Embryonic facial prominence (tissue), 1 donor: ENCODE measurements around the gene DGKB.

Source experiments
- DNase-seq: peaks from one replicate; pipeline ENCODE4 v3.0.0-alpha.2; 2016; ENCODE audit errors: extremely low spot score

Gene DGKB

GRCh38 chr7:14821757-14822480 is 80.6 kb downstream of the DGKB start:
- DNase-seq, result no peak

GRCh38 chr7:14818871-14819270 is 83.7 kb downstream of the DGKB start:
- no peak for DNase-seq

GRCh38 chr7:14817829-14818614 is 84.5 kb downstream of the DGKB start:
- no peak for DNase-seq

- no peak for DNase-seq
Measured at GRCh38 chr7:14807507-14807906, 95.0 kb downstream of the DGKB start.

GRCh38 chr7:14806891-14807290 is 95.7 kb downstream of the DGKB start:
- DNase-seq, result no peak

- no peak for DNase-seq
Measured at GRCh38 chr7:14805105-14805719, 97.3 kb downstream of the DGKB start.

GRCh38 chr7:14800664-14801063 is 101.9 kb downstream of the DGKB start:
- no peak for DNase-seq

GRCh38 chr7:14793151-14793550 is 109.4 kb downstream of the DGKB start:
- no peak for DNase-seq

- no peak for DNase-seq
Measured at GRCh38 chr7:14787551-14787950, 115.0 kb downstream of the DGKB start.

GRCh38 chr7:14786314-14786895 is 116.1 kb downstream of the DGKB start:
- no peak for DNase-seq

- DNase-seq, result no peak
Measured at GRCh38 chr7:14777806-14778205, 124.7 kb downstream of the DGKB start.

- no peak for DNase-seq
Measured at GRCh38 chr7:14776266-14776665, 126.3 kb downstream of the DGKB start.

- no peak for DNase-seq
Measured at GRCh38 chr7:14773729-14774271, 128.8 kb downstream of the DGKB start.

GRCh38 chr7:14770614-14771013 is 131.9 kb downstream of the DGKB start:
- no peak for DNase-seq

GRCh38 chr7:14769261-14769660 is 133.3 kb downstream of the DGKB start:
- no peak for DNase-seq

- DNase-seq, result no peak
Measured at GRCh38 chr7:14767716-14768425, 134.7 kb downstream of the DGKB start.

- no peak for DNase-seq
Measured at GRCh38 chr7:14766747-14767146, 135.8 kb downstream of the DGKB start.

GRCh38 chr7:14765731-14766130 is 136.8 kb downstream of the DGKB start:
- DNase-seq, result no peak

GRCh38 chr7:14762561-14762960 is 140.0 kb downstream of the DGKB start:
- no peak for DNase-seq

- no peak for DNase-seq
Measured at GRCh38 chr7:14761510-14762296, 140.8 kb downstream of the DGKB start.
